ENCODE results near the gene ACSM2B.

- no peak for TF ChIP-seq POLR2A (IDR thresholded peaks at IDR 0.05)
- no peak for TF ChIP-seq CTCF (IDR thresholded peaks at IDR 0.05)
- no peak for TF ChIP-seq EP300 (IDR thresholded peaks at IDR 0.05)
These were observed 36.6 kb upstream of the ACSM2B start for GRCh38 chr16:20612551-20613480.
